GM12864 (cell line): ENCODE measurements around the gene CRYGN.

Experiments used
- DNase-seq: peaks from one replicate; pipeline ENCODE4 v3.0.0-alpha.2; 2011; ENCODE audit warnings: low read depth
- H3K4me3 ChIP-seq: 2 replicates; pipeline ENCODE4 v1.5.1; 2011; ENCODE audit warnings: mild to moderate bottlenecking, low read depth, low read length, control low read depth
- CTCF ChIP-seq: IDR thresholded peaks from 2 replicates; pipeline ENCODE4 v1.5.1; 2011; ENCODE audit warnings: low read depth, mild to moderate bottlenecking, moderate library complexity, low read length, control low read depth, inconsistent platforms; ENCODE audit errors: missing control alignments

The CRYGN gene

GRCh38 chr7:151410405-151411390 lies 29.2 kb downstream of the CRYGN start:
- no peak overlapping the region for H3K4me3 ChIP-seq
- no peak for DNase-seq

GRCh38 chr7:151409667-151410404 lies 30.1 kb downstream of the CRYGN start, which contains the start of gene WDR86:
Gene WDR86, minus strand, starts transcription at chr7:151410038. Its CDS starts 449 bp downstream, at chr7:151409589.
- DNase-seq: no peak
- no peak within 1 kb of the TSS for H3K4me3 ChIP-seq
- no peak for TF ChIP-seq CTCF

More at GRCh38 chr7:151410405-151411390, 29.2 kb downstream of the CRYGN start:
- TF ChIP-seq CTCF: no peak

- no peak for TF ChIP-seq CTCF
- DNase-seq: peak; percentile 0
- no peak overlapping the region for H3K4me3 ChIP-seq
Observed at GRCh38 chr7:151408839-151409666, 30.9 kb downstream of the CRYGN start.

GRCh38 chr7:151408498-151408838 lies 31.5 kb downstream of the CRYGN start:
- no peak for TF ChIP-seq CTCF
- no peak for DNase-seq
- H3K4me3 ChIP-seq: no peak overlapping the region

GRCh38 chr7:151406886-151407583 lies 32.9 kb downstream of the CRYGN start:
- no peak for TF ChIP-seq CTCF
- no peak overlapping the region for H3K4me3 ChIP-seq
- DNase-seq: no peak

GRCh38 chr7:151406051-151406875 lies 33.7 kb downstream of the CRYGN start:
- no peak for TF ChIP-seq CTCF
- H3K4me3 ChIP-seq: no peak overlapping the region
- no peak for DNase-seq
